ENCODE measurements around the gene C22orf42. TPM values are rescaled to one million over a fixed set of nuclear protein-coding genes. Genes with fewer than 3 reads are reported as not detected.

C22orf42 gene
- polyA plus RNA-seq, 3 donors = 0.28 to 0.65 (median 0.31) TPM

DNA sequence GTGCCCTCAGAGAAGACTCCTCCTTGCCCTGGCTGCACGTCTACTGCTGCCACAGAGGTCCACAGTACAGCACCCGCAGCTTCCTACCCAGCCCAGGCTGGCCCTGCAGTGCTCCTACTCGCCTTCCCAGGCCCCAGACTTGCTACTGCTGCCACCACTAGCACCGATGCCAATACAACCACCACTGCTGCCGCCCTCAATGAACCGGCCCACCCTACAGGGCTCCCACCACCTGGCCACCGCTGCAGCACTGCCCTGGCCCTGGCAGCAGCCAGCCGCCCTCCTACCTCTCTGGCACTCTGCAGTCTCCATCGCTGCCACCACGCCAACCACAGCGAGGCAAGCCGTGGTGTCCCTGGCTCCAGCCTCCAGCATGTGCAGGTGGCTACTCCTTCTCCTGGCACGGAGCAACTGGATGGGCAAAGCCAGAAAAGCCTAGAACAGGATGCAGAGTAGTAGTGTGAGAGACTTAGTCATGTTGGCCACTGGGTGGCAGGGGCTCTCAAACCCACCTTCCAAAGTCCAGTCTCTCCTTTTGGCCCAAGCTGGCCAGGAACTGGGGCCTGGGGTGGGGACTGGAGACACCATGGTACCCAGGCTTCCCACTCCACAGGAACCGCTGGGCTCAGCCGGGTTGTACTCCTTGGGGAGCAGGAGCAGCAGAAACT, 39.4 kb downstream of the C22orf42 start:
- H3K27ac Mint-ChIP-seq = no peak overlapping the region
- WGBS (ENCODE audit: insufficient coverage) = 86% methylated on average over 13 of the region's 15 CpGs

GRCh38 chr22:32112380-32112779, 46.7 kb downstream of the C22orf42 start:
- peaks cover 0 to 5% of the 10 kb centered on the region in 2 donors for H3K27me3 ChIP-seq (ENCODE audit: control insufficient read depth in 2 of 2, insufficient read depth in 2 of 2, low read length in 2 of 2)
- H3K4me1 ChIP-seq (ENCODE audit: control insufficient read depth in 1 of 2, insufficient read depth in 2 of 2, low read length in 2 of 2) = no peaks in the 10 kb centered on the region
- H3K9me3 Mint-ChIP-seq = no peaks in the 10 kb centered on the region
- no peak overlapping the region for H3K9ac ChIP-seq (ENCODE audit: insufficient read depth, low read length, poor library complexity, severe bottlenecking)
- H3K36me3 Mint-ChIP-seq = no peaks in the 10 kb centered on the region
- no peak overlapping the region for H3K4me3 Mint-ChIP-seq
- H3K4me3 ChIP-seq (replicated peaks in 1 of 3; ENCODE audit: low read depth in 2 of 3, low read length in 3 of 3) = no peak overlapping the region
- H3K9me3 ChIP-seq (replicated peaks in 1 of 2; ENCODE audit: control insufficient read depth in 1 of 2, insufficient read depth in 1 of 2, low read length in 2 of 2) = no peaks in the 10 kb centered on the region
- TF ChIP-seq, protein P1, sequence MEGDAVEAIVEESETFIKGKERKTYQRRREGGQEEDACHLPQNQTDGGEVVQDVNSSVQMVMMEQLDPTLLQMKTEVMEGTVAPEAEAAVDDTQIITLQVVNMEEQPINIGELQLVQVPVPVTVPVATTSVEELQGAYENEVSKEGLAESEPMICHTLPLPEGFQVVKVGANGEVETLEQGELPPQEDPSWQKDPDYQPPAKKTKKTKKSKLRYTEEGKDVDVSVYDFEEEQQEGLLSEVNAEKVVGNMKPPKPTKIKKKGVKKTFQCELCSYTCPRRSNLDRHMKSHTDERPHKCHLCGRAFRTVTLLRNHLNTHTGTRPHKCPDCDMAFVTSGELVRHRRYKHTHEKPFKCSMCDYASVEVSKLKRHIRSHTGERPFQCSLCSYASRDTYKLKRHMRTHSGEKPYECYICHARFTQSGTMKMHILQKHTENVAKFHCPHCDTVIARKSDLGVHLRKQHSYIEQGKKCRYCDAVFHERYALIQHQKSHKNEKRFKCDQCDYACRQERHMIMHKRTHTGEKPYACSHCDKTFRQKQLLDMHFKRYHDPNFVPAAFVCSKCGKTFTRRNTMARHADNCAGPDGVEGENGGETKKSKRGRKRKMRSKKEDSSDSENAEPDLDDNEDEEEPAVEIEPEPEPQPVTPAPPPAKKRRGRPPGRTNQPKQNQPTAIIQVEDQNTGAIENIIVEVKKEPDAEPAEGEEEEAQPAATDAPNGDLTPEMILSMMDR (IDR thresholded peaks at IDR 0.05) = no peak
- no peak overlapping the region for H3K27ac ChIP-seq (ENCODE audit: low read depth in 1 of 2, low read length in 2 of 2)
- no peaks in the 10 kb centered on the region for H4K20me1 ChIP-seq (ENCODE audit: insufficient read depth, low read length)
- H3K4me1 Mint-ChIP-seq = peaks cover 4% of the 10 kb centered on the region
- DNase-seq = no peak
- H2AFZ ChIP-seq (ENCODE audit: insufficient read depth, low read depth, low read length, poor library complexity, severe bottlenecking) = no peak overlapping the region
- H3K27ac Mint-ChIP-seq = no peak overlapping the region
- no peak overlapping the region for H3K4me2 ChIP-seq (replicated peaks; ENCODE audit: extremely low read depth, low read length, poor library complexity, severe bottlenecking)
- no peaks in the 10 kb centered on the region for H3K79me2 ChIP-seq (ENCODE audit: insufficient read depth, low read length)
- peaks cover 5 to 17% (median 10%) of the 10 kb centered on the region in 3 donors for H3K27me3 Mint-ChIP-seq (ENCODE audit: low read depth in 3 of 3)
- intact Hi-C loops (cut with micrococcal nuclease) = no loop called here
- no CpG with 5 or more reads among the region's 2 CpGs for WGBS (ENCODE audit: insufficient coverage)
- no peaks in the 10 kb centered on the region for H3K36me3 ChIP-seq (replicated peaks in 1 of 2; ENCODE audit: control insufficient read depth in 1 of 2, insufficient read depth in 2 of 2, low read length in 2 of 2)

More for the DNA sequence above, 39.4 kb downstream of the C22orf42 start:
- peaks cover 4% of the 10 kb centered on the region for H3K4me1 Mint-ChIP-seq
- Histone ChIP-seq H2AFZ (ENCODE audit: insufficient read depth, low read depth, low read length, poor library complexity, severe bottlenecking) (no peak overlapping the region), H3K4me2 (replicated peaks; ENCODE audit: extremely low read depth, low read length, poor library complexity, severe bottlenecking) (no peak overlapping the region), H3K4me3 (replicated peaks in 1 of 3; ENCODE audit: low read depth in 2 of 3, low read length in 3 of 3) (no peak overlapping the region), H3K27ac (ENCODE audit: low read depth in 1 of 2, low read length in 2 of 2) (no peak overlapping the region), H3K9ac (ENCODE audit: insufficient read depth, low read length, poor library complexity, severe bottlenecking) (no peak overlapping the region), H3K4me1 (ENCODE audit: control insufficient read depth in 1 of 2, insufficient read depth in 2 of 2, low read length in 2 of 2) (no peaks in the 10 kb centered on the region), H3K27me3 (ENCODE audit: control insufficient read depth in 2 of 2, insufficient read depth in 2 of 2, low read length in 2 of 2) (no peaks in the 10 kb centered on the region), H3K36me3 (replicated peaks in 1 of 2; ENCODE audit: control insufficient read depth in 1 of 2, insufficient read depth in 2 of 2, low read length in 2 of 2) (no peaks in the 10 kb centered on the region), H3K9me3 (replicated peaks in 1 of 2; ENCODE audit: control insufficient read depth in 1 of 2, insufficient read depth in 1 of 2, low read length in 2 of 2) (no peaks in the 10 kb centered on the region), H3K79me2 (ENCODE audit: insufficient read depth, low read length) (no peaks in the 10 kb centered on the region), H4K20me1 (ENCODE audit: insufficient read depth, low read length) (no peaks in the 10 kb centered on the region)
- TF ChIP-seq, protein P1 (IDR thresholded peaks at IDR 0.05) = no peak
- intact Hi-C loops (cut with micrococcal nuclease) = loop anchor here in 1 of 2 donors (10.0 kb wide), 1 partner anchor 55 kb away; no protein-coding TSS in a partner anchor
- no peak for DNase-seq
- H3K27me3 Mint-ChIP-seq (ENCODE audit: low read depth in 3 of 3) = peaks cover 5 to 7% (median 6%) of the 10 kb centered on the region in 3 donors
- no peak overlapping the region for H3K4me3 Mint-ChIP-seq
- H3K36me3 Mint-ChIP-seq = no peaks in the 10 kb centered on the region
- H3K9me3 Mint-ChIP-seq = peaks cover 0 to 4% (median 2%) of the 10 kb centered on the region in 7 donors
